KG1 (cell line): ENCODE data around the gene ADGRD2.

Experiments used
- DNase-seq: peaks from one replicate; lab custom pipeline; 2025; lab: John Stamatoyannopoulos, UW

The ADGRD2 gene

DNA sequence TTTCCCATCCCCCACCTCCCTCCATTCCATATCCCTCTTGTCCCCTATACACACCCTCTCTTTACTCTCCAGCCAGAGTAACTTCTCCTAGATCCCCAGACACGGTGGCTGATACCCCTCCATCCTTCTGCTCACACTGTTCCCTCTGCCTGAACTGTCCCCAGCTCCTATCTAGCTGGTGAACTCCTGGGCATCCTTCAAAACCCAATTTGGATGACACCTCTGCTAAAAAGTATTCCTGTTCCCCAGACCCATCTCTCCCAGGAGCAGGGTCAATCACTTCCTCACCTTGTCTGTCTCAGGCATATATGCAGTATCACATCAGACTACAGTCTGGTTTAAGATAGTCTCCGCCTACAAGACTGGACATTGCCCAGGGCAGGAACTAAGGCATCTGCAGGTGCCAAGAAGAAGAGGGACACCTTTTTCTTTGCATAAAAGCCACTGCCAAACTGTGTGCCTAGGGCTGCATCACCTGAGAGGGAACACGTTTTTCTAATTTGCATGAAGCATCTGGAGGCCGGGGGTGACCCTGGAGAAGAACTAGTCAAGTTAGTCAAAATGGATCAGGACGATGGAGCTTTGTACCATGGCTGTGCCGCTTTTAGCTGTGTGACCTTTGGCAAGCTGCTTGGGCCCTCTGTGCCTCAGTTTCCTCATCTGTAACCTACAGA is 29.8 kb downstream of the ADGRD2 start:
- DNase-seq, result no peak

DNA sequence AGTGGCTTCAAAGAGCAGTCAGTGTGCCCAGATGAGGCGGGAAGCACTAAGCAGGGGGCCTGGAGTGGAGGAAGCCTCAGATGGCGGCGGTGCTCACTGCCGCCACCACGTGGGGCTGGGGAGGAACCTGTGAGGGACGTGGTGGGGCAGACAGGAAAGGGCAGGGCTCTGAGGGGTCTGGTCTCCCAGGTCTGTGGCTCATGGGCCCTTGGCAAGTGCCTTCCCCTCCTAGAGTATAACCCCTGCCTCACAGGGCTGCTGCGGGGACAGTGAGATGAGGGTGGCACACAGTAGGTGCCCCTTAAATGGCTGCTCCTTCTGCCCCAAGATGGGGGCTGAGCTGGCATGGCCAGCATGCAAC is 30.4 kb downstream of the ADGRD2 start:
- no peak for DNase-seq

DNA sequence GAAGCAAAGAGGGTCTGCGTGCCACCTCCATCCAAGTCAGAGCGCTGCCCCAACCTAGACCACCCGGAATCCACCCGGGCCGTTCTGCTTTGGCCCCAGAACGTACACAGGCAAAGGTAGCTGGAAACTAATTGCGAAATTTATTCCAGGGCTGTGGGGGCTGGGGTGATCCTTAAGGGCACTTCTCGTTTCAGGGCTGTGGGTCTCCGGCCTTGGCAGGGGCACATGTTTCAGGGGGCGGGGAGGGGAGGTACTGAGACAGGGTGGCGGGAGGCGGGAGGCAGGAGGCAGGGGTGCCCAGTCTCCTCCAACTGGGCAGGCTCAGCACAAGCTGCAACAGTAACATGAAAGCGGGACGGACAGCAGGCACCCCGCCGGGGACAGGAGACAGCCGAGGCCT is 30.9 kb downstream of the ADGRD2 start:
- no peak for DNase-seq

DNA sequence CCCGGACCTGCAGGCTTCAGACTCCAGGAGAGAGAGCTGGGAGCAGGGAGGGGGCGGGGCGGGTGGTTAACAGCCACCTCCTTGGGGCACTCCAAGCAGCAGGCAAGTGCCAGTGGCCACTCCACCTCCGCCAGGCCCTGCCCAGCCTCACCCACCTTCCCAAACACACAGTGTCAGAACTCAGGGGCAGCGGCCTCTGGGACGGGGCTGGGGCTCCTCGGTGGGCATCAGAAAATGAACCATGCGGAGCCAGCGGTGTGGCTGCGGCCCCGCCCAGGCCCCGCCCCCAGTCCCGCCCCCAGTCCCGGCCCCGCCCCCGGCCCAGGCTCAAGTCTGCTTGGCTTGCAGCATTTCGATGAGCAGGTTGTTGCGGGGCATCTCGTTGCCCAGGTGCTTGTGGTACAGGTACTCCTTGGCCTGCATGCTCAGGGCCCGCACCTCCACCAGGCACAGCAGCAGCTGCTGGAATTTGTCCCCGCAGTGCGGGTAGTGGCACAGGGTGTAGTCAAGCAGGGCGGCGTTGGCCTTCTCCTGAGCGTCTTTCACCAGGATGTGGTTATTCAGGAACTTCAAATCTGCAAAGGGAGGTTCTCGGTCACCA is 32.3 kb downstream of the ADGRD2 start:
- no peak for DNase-seq

DNA sequence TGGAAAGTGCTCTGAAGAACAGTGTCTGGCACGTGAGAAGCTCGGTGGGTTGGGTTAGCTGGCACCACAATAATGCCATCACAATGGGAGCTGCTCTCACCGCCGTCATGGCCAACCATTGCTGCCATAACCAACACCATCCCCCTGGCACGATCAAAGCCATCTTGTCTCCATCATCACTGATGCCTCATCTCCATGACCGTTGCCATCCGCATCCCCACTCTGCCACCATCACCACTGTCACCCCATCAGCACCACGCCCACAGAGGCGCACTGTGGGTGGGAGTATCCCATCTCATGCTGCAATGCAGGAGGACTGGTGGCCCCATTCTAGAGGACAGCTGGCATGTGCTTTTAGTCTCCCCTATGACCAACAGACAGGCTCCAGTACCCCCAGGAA is 33.2 kb downstream of the ADGRD2 start:
- no peak for DNase-seq

DNA sequence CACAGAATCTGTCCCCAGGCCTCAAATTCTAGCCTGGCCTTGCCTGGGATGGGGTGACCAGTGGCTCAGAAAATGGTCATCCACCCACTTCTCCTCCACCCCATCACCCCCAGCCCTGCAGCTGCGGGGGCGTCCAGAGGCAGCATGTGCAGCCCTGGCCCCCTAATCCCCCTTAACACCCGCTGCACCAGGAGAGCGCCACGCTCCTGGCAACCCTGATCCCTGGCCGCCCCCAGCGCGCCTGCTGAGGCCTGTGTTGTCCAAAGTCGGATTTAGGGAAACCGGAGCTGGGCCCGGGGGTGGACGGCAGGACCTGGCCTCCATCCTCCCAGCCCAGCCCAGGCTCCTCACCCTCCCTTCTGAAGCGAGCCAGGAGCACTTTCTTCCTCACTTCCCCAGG is 35.0 kb downstream of the ADGRD2 start:
- no peak for DNase-seq

DNA sequence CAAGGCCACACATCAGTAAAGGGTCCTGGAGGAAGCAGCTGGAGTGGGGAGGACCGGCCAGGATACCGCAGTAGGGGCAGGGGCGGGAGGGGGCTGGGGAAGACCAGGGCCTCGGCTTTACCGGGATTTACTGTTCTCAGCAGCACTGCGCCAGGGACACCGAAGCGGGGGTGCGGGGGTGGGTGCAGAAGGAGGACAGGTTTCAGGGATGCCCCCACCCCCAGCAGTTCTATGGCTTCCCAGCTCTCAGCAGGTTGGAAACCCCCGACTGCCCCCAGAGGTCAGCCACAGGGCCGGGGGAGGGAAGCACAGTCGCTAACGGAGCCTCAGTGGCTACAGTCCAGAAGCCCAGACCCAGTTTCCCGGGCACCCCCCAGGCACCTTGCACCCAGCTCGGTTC is 35.7 kb downstream of the ADGRD2 start:
- DNase-seq, result no peak

DNA sequence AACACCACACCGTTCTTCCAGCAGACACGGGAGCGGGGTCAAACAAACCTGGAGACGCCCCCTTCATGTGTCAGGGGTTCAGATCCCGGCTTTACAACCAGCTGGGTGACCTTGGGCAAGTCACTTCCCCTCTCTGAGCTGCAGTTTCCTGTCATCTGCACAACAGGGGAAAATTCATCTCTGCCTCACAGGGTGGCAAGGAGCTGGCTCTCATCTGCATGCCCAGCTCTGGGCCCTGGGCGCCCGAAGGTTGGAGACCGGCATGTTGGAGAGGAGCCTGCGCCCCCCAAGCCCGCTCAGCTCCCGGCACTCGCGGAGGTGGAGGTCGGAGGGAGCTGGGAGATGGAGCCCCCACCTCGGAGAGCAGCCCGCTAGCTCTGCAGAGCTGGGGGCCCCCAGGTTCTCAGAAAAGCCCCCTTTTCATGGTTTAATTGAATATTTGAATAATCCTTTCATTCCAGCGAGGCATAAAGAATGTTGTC is 36.6 kb downstream of the ADGRD2 start:
- no peak for DNase-seq

DNA sequence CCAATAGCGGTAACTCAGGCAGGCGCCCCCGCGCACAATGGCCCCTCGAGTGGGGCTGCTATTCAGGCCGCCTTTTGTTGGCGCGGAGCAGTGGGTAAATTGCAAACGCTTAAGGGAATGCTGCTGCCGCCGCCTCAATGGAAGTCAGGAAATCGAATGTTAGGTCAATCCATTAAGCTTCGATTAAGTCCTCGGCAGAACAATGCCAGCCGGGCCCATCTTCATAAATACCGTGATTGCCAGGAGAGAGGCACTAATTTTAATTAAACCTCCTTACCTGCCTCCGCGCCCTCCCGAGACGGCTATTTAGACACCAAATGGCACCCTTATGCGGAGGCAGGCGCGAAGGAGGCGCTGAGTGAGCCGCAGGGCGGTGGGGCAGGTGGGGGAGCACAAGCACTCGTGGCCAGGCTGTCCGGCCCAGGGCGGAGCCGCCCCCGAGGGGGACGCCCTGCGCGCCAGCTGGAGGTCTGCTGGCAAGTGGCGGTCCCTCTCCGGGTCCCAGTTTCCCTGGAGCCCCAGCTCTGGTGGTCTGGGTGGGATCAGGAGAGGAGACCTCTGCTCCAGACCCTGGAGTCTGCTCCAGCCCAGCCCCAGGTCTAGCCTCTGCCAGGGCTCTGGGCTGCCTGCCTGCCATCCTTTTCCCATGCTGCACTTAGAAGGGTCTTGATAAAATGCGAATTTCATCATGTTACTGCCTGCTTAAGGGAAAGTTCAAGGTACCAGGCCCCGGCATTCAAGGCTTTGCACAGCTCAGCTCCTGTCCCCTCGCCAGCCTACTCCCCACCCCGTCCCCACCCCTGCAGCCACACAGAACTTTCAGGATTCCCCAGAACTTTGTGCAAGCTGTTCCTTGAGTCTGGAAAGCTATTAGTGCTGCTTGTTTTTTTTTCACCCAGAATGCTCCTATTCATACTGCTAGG is 37.3 kb downstream of the ADGRD2 start:
- DNase-seq, result no peak

DNA sequence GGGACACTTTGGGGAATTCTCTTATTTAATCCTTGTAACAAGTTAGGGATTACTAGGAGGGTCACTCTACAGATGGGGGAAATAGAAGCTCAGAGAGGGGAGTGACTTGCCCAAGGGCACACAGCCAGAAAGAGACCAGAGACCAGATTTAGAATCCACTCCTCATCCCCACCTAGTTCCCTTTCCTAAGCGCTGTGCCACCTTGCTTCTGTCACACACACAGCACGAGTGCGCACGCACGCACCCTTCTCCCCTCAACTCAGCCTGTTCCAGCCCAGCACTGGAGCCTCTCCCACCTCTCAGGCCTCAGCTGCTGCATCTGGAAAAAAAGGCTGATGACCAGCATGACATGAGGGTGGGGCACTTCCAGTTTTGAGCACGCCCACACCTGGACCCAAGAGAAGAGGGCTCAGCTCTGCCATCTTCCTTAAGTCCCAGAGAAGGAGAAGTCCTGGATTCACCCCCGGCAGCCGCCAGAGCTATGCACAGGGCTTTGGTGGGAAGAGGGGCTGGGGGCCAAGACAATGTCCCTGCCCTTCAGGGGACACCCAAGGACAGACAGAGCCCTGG is 38.5 kb downstream of the ADGRD2 start:
- no peak for DNase-seq

DNA sequence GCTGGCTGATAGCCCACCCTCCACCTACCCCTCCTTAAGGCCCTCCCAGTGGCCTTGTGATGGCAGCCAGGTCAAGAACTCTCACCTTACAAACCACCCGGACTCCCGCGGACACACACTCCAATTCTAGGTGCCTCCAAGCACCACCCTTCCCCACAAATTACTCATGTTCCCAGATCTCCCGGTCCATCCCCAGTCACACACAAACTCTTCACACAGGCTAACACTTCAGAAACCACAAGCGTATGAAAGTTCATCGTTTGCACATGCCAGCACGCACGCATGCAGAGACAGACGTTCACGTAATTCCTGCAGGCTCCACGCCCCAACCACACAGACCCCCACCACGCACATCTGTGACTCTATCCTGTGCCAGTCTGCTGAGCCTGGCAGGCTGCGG is 39.0 kb downstream of the ADGRD2 start:
- DNase-seq, result no peak

DNA sequence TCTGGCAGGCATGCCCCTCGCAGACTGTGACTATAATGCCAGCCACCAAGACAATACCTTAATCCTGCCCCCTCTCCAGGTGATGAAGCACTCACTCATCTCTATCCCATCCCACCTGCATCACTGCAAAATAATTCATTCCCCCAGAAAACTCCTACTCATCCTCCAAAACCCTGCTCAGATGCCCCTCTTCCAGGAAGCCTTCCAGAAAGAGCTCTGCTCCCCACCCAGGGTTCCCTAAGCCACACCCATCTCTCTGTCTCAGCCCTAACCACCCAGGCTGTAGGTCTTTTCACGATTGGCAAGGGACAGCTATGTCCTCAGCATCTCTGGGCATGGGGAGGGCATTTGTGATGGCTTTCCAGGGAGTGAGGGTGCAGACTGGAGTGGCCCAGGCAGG is 39.8 kb downstream of the ADGRD2 start:
- no peak for DNase-seq

DNA sequence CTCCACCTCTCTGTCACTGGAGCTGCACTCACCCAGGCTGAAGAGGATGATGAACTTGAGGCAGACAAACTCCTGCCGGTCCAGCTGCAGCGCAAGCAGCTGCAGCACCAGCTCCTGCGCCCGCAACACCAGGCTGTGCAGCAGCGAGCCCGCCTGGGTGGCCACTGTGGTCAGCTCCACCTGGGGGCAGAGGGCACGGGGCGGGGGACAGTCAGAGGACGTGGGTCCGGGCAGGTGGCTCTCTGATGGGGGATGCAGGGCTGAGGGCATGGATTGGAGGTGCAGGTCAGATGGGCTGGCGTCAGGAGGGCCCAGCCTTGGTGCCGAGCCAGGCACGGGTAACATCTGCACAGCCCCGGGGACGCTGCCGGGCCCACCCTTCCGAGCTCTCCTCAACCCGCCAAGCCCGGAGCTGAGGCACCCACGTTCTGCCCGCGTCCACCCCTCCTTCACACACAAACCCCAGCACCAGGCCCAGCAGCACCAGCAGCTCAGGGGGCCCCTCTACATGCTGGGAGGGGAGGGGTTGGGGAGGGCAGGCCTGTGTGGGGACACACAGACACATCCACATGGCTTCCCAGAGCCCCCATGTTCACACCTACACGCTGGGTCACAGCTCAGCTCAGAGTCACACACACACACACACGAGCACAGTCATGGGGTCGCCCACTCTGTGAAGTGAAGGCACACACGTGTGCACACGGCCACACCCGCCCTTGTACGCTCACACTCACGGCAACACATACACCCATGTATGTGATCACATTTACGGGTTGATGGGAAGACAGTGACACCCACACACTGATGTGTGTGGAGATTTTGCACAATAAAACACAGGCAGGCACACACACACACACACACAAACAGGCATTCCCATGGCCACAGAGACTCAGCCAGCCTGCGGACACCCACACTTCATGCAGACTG is 41.1 kb downstream of the ADGRD2 start:
- DNase-seq, result no peak

DNA sequence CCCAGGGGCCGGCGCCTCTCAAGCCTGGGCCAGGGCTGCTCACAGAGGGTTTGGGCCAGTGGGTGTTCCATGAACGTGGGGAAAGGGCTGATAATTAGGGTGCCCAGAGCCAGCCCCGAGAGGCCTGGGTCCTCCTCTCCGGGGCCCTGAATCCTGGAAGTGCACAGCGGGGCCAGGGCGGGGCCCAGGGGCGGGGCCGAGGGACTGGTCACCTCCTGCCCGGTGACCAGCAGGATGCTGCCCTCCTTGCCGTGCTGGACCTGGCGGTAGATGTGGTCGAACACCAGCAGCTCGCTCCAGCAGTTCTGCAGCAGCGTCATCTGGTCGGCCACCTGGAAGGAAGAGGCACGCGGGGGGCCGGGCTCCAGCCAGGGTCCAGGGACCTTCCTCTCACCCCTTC is 42.6 kb downstream of the ADGRD2 start:
- DNase-seq, result no peak

DNA sequence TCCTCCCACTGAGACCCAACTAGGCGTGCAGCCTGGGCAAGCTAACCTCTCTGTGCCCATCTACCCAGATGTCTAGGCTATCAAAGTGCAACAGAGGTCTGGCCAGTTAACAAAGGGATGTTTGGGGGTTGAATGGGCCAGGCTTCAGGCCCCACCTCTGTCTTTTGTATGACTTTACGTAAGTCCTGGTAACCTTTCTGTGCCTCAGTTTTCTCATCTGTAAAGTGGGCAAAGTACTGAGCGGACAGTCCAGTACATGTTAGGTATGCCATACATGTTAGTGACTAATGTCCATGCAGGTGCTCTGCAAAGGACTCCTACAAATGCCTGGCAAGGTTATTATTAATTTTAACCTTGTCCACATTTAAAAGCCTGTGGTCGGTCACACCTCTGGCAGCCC is 43.0 kb downstream of the ADGRD2 start:
- no peak for DNase-seq

DNA sequence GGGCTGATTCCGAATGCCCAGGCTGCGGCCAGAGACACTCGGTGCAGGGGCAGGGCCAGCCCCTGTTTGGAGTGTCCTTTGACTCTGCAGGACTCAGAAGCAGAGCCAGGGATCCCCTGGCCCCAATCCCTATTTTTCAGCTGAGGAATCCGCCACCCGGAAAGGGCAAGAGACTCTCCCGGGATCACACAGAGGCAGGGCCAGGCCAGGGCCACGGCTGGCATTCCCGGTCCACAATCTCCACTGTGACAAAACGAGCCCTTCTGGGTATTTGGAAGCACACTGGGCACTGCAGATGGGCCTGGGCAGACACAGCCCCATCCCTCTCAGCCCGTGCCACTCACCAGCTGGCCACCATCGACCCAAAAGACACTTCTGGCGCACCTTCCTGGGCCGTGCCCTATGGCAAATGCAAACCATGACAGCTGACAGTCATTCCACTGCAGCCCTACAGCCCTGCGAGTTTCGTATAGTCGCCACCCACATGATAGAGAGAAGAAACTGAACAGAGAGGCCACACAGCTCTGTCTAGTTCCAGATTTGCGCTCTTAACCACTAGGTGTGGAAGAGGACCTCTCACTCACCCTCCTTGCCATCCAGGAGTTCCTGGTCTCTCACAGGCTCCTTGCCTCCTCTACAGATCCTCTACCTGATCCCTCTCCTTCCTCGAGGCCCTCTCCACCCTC is 43.7 kb downstream of the ADGRD2 start:
- DNase-seq, result no peak

DNA sequence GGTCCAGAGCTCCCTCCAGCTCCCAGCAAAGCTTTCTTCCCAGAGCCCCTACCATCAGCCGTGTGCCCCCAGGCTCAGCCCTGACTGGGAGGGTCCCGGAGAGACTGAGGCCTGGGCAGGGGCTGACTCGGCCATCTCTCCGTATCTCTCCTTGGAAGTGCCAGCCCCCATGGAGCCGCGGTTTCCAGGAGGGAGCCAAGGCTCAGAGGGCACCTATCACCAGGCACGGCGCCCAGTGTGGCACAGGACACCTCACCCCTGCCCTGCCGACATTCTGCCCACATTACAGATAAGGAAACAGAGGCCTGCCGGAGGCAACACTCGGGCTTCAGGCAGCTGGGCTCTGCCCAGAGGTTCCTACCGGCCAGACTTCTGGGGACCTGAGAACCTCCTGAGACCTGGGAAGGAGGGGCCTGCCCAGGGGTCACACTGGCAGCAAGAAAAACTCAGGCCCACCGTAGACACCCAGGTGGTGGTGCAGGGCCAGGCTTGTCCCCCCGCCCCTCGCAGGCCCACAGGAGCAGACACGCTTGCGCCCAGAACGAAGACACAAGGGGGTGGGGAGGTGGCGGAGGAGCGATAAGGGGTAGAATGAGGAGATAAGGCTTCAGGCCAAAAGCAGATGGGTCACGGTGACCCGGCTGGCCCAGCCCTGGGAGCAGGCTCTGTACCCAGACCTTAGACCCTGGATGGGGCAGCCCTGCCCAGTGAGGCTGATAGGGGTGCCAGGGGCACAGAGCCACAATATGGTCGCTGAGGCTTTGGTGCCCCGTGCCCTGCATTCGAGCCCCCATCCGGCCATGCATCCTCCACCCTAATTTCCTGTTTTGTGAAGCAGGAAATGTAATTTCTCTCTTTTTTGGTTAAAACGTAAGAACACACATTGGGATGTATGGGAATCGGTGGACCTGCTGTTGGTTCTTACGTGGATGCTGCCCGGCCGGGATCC is 45.1 kb downstream of the ADGRD2 start:
- no peak for DNase-seq

DNA sequence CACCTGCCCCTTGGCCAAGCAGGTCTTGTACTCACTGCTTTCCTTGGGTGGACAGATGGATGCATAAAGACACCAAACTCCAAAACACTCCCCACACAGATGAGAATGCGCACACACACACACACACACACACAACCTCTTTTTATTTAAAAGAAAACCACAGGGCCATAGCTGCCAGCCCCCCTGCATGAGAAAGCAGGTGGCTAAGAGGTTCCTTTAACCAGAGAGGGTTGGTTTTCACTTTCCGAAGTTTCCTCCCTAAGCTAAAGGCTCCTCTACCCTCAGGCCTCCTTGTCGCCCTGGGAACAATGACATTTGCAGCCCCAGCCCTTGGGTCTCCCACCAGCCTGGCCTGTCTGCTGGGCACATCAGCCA is 45.8 kb downstream of the ADGRD2 start:
- no peak for DNase-seq

DNA sequence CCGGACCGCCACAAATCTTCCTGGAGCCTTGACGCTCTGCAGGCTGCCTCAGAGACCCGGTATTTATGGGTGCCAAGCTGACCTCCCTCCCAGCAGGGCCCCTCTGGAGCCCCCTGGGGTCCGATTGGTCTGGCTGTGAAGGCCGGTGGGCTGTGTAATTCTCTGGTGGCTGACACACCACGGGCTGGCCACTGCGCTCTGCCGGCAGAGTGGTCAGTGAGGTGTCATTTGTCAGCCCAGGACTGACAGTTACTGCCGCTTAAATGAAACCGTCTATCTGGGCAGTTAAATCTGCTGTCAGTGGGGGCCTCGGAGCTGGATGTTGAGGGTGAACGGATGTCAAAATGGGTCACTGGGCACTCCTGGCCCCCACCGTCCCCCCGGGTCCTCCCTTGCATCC is 46.2 kb downstream of the ADGRD2 start:
- DNase-seq, result no peak

DNA sequence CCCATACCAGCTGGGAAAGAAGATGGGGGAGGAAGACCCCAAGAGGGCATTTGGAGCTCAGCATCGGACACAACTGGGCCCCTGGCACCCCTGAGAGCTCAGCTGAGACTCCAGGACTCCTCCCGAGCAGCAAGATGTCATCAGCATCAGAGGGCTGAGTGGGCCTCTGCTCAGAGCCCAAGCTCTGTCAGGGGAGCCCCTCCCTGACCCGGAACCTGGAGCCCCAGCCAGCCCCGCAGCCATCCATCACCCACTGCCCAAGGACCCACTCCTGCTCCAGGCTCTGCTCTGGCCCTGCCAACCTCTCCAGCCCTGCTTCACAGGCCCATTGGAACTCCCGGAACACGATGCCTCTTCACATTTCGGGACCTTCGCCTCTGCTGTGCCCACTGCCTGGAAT is 47.2 kb downstream of the ADGRD2 start:
- no peak for DNase-seq
